Activated CD4-positive, alpha-beta T cell treated with anti-CD3 and anti-CD28 coated beads, Interleukin-2, Interleukin-4, amounts not matched to agents 100 ng/mL and 50 ng/mL, durations not matched to agents 16 hours and 8 hours (primary cell): Measurements from ENCODE around the gene NAALADL1.
"Not testable (repeated sequence)": the region's sequence is repeated elsewhere in the genome, so short reads cannot be mapped to it uniquely, and the experiment has no call there.

Source experiments
- DNase-seq: peaks from one replicate; pipeline ENCODE4 v3.0.0-alpha.2; 2020; ENCODE audit warnings: low spot score

The NAALADL1 gene

DNA sequence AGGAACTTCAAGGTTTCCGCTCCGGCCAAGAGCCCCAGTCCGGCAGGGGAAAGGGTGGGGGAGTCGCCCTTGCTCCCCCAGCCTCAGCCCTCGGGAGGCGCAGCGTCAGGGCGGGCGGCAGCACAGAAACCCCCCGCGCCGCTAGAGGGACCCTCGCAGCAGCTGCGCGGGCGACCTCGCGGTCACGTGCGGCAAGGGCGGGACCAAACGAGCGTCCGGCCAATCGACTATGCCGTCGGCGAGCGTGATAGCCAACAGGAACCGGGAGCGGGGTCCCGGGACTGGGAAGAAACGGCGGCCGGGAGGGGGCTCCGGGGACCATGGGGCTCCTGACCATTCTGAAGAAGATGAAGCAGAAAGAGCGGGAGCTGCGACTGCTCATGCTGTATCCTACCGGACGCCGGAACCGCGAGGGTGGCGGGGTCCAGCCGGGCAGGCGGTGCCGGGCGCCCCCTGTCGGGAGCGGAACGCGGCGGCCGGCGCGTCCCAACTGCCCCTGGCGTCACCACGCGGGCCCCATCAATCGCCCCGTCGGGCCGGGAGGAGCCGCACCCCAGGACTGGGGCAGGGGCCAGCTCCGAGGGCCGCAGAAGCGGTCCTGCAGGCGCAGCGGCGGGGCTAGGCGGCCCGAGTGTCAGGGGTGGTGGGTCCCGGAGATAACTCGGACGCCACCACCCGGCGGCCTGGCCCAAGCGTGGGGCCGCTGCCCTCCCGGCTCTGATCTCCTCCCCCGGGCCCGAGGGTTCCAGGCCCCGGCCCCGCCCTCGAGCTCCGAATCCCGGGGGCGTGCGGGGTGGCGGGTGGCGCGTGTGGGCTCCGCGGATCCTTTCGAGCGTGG is 44.2 kb downstream of the NAALADL1 start, which contains the start of gene ARL2:
Gene ARL2 (plus strand): TSS at position 273 of the 838 bp plus-strand sequence. CDS start 48 bp downstream, at position 321.
- peak; percentile 90 for DNase-seq

GRCh38 chr11:65013130-65013887 is 45.0 kb downstream of the NAALADL1 start:
- peak; percentile 92 for DNase-seq

DNA sequence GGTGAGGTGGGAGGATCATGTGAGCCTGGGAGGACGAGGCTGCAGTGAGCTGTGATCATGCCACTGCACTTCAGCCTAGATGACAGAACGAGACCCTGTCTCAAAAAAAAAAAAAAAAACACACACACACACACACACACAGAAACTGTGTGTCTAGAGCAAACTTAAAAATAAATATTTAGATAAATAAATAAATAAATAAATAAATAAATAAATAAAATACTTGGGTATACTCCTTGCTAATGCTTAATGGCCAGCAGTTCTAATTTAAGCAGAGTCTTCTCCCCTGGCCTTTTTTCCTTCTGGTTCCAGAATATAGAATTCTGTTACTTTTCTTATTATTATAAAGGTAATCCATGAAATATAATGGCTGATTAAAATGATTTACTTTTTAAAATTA is 49.5 kb downstream of the NAALADL1 start:
- DNase-seq, result no peak

GRCh38 chr11:65008016-65008415 is 50.3 kb downstream of the NAALADL1 start:
- DNase-seq, result no peak

DNA sequence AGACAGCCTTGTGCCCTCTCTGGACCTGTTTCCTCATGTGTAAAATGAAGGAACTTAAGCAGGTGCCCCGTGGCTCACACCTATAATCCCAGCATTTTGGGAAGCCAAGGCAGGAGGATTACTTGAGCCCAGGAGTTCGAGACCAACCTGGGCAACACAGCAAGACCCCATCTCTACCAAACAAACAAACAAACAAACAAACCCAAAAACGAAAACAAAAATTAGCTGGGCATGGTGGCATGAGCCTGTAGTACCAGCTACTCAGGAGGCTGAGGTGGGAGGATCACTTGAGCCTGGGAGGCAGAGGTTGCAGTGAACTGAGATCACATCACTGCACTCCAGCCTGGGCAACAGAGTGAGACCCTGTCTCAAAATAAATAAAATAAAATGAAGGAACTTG is 54.4 kb downstream of the NAALADL1 start:
- not testable (repeated sequence) for DNase-seq

DNA sequence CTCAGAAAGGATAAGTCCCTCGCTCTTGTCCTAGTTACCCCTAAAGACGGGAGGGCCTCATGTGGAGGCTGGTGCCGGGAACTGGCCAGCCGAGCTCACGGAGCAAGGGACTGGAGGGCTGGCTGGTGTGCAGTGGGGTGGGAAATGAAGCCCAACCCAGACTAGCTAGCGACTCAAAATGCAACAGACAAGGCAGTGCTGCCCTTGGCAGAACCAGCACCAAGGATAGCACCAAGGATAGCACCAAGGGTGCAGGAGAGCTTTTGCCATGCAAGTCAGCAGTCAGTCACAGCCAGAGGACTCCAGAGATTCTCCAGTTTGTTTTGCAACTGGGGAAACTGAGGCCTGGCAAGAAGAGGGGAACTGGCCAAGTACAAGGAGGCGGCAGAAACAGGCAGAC is 55.1 kb downstream of the NAALADL1 start:
- DNase-seq, result no peak

GRCh38 chr11:65002706-65003105 is 55.6 kb downstream of the NAALADL1 start:
- DNase-seq, result no peak

GRCh38 chr11:64999478-64999877 is 58.9 kb downstream of the NAALADL1 start:
- DNase-seq, result no peak

DNA sequence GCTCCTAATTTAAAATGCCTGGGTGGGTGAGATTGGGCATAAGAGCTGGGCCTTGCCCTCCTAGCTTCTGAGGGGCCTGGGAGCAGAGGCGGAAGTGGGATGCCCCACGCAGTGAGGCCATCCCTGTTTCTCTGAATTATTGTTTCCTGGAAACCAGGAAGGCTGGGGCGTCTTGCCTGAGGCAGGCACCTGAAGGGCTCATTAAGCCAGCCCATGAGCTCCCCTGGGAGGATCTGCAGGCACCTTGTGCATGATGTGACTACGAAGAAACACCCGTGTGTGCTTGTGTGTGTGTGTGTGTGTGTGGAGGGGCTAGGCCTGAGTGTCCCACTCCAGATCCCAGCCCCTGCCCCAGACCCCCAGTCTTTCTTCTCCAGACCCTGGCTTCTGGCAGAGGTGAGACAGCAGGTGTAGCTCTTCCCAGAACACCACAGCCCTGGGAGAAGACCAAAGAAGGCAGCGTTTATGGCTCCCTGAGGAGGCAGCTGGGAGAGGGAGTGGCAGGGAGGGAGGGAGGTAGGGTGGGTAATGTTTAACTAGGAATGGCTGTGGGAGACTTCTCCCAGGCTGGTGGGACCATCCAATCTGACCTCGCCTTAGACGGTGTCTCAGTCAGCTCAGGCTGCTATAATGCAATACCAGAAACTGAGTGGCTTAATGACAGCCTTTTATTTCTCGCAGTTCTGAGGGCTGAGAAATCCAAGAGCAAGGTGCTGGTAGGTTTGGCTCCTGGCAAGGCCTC is 59.5 kb downstream of the NAALADL1 start:
- DNase-seq, result peak; percentile 9

GRCh38 chr11:64998141-64998540 is 60.2 kb downstream of the NAALADL1 start:
- peak; percentile 18 for DNase-seq

DNA sequence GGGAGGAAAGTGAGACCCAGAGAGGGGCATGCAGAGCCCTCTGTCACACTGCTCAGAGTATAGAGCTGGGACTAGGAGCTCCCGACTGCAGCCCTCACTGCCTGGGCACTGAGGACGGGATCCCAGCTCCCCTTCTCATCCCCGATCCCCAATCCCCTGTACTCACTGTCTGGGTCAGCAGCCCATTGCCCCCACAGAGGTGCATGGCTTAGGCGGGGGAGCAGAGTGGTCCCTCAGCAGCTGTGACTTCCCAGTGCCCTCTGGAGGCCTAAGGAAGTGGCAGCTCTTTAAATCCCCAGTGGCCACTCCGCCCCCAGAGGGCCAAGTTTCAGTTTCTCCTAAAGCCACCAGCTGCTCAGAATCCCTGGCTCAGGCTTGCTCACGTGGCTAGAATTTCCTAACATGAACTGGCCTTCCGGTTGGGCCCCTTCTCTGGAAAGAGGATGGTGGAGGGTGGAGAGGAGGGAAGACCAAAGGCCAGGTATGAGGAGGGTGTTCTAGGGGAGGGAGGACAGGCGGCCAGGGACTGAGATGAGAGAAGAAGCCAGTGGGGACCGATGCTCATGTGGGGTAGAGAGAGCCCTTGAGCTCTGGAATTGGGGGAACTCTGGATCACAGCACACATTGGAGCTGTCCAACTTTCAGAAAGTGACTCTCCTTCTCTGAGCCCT is 61.5 kb downstream of the NAALADL1 start, which contains the start of gene BATF2:
Gene BATF2 (minus strand): TSS at position 262 of the 671 bp plus-strand sequence. CDS start 57 bp downstream, at position 205.
- no peak for DNase-seq

DNA sequence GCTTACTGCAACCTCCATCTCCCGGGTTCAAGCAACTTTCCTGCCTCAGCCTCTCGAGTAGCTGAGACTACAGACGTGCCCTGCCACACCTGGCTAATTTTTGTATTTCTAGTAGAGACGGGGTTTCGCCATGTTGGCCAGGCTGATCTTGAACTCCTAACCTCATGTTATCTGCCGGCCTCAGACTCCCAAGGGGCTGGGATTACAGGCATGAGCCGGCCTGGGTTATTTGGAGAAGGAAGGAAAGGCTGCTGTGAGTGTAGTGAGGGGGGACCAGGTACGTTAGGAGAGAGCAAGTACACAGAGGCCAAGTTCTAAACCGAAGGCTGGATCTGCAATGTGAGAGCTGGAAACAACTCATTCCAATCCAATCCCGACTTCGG is 62.0 kb downstream of the NAALADL1 start:
- no peak for DNase-seq
